GM12878 (cell line): ENCODE measurements around the gene ATXN1. TPM values are rescaled to one million over a fixed set of nuclear protein-coding genes. Genes with fewer than 3 reads are reported as not detected.

Experiments
- ATAC-seq: fragments of 200-7000 bp; cut with Tn5 transposase; 3 replicates; pipeline ENCODE4 v1.9.1; 2020; ENCODE audit warnings: mild to moderate bottlenecking, moderate library complexity
- BruUV-seq: library from RNA; stranded (reverse); fragments of 400-500 nt; replicated peaks from 2 replicates; lab custom pipeline; 2021; lab: Mats Ljungman, UMichigan
- CTCF ChIA-PET: fragments of 300-600 bp; sonication (Branson Sonifier 250); formaldehyde crosslinking; extraction: SDS; loops from one replicate; lab custom pipeline; 2021; ENCODE audit warnings: inconsistent platforms; lab: Yijun Ruan, JAX
- POLR2A ChIA-PET: fragments of 350-600 bp; formaldehyde crosslinking; extraction: SDS; loops from one replicate; lab custom pipeline; 2021; ENCODE audit warnings: inconsistent platforms; lab: Charles Lee
- RAD21 ChIA-PET: fragments of 300-600 bp; sonication (Branson Sonifier 250); formaldehyde crosslinking; loops from one replicate; lab custom pipeline; 2023; ENCODE audit warnings: antibody characterized with exemption; ENCODE audit not compliant: unreplicated experiment; lab: Charles Lee
- SMC1A ChIA-PET: fragments of 300-600 bp; sonication (Branson Sonifier 250); formaldehyde crosslinking; loops from one replicate; lab custom pipeline; 2023; ENCODE audit not compliant: unreplicated experiment, uncharacterized antibody; lab: Charles Lee
- DNase-seq: peaks from one replicate; pipeline ENCODE4 v3.0.0-alpha.2; 2011; ENCODE audit warnings: low read depth, low spot score
- FAIRE-seq: peaks from 3 replicates; lab custom pipeline; 2011; peaks lifted over from hg19 to GRCh38; lab: Jason Lieb, UNC
- H2AFZ ChIP-seq: 2 replicates; pipeline ENCODE4 v1.6.0; 2011; ENCODE audit warnings: low read depth, low read length, control low read depth; ENCODE audit not compliant: control insufficient read depth
- H3K27ac ChIP-seq: 2 replicates; pipeline ENCODE4 v1.5.1; 2011; ENCODE audit warnings: control low read depth; ENCODE audit not compliant: control insufficient read depth, insufficient read depth
- H3K27me3 ChIP-seq, 2 experiments: replicated peaks in 1 of 2; 2 replicates each; pipeline versions ENCODE4 v1.6.0 to v1.6.1; 2011; ENCODE audit warnings: low read length in 1 of 2; ENCODE audit not compliant: control insufficient read depth in 2 of 2, insufficient read depth in 2 of 2
- H3K36me3 ChIP-seq, 2 experiments: 2 replicates each; pipeline ENCODE4 v1.5.1; 2011; ENCODE audit warnings: low read length in 1 of 2; ENCODE audit not compliant: control insufficient read depth in 2 of 2, insufficient read depth in 2 of 2
- H3K4me1 ChIP-seq: 2 replicates; pipeline ENCODE4 v1.6.1; 2011; ENCODE audit warnings: mild to moderate bottlenecking, low read length, moderate library complexity, mixed read lengths; ENCODE audit not compliant: control insufficient read depth, insufficient read depth
- H3K4me2 ChIP-seq: 2 replicates; pipeline ENCODE4 v1.6.0; 2011; ENCODE audit warnings: control low read depth; ENCODE audit not compliant: control insufficient read depth, insufficient read depth
- H3K4me3 ChIP-seq: fragments of 200-600 bp; sonication (generic); 2 replicates; pipeline ENCODE4 v1.5.1; 2016
- H3K79me2 ChIP-seq: 2 replicates; pipeline ENCODE4 v1.6.0; 2011; ENCODE audit warnings: low read length; ENCODE audit not compliant: control insufficient read depth, insufficient read depth
- H3K9ac ChIP-seq: 2 replicates; pipeline ENCODE4 v1.8.0; 2011; ENCODE audit warnings: low read length, control low read depth, mixed read lengths; ENCODE audit not compliant: control insufficient read depth, insufficient read depth
- H3K9me3 ChIP-seq: replicated peaks from 3 replicates; pipeline ENCODE4 v1.5.1; 2011; ENCODE audit warnings: mild to moderate bottlenecking, low read length; ENCODE audit not compliant: control insufficient read depth, insufficient read depth
- H4K20me1 ChIP-seq: 2 replicates; pipeline ENCODE4 v1.6.0; 2011; ENCODE audit not compliant: control insufficient read depth, insufficient read depth
- EP300 ChIP-seq, 2 experiments: fragments of 150-350 bp in 1 of 2; IDR thresholded peaks; 2 replicates each; pipeline ENCODE4 v1.6.1; 2011 to 2012; ENCODE audit warnings: low read depth in 2 of 2, low read length in 2 of 2, borderline replicate concordance in 1 of 2, improper control_type of control experiment in 1 of 2, inconsistent platforms in 1 of 2; ENCODE audit not compliant: control insufficient read depth in 1 of 2
- FOS ChIP-seq: IDR thresholded peaks from 3 replicates; pipeline ENCODE4 v1.6.1; 2011; ENCODE audit warnings: borderline replicate concordance; ENCODE audit not compliant: insufficient read length; ENCODE audit errors: extremely low read depth
- GABPA ChIP-seq: IDR thresholded peaks from 2 replicates; pipeline ENCODE4 v1.6.1; 2014; ENCODE audit warnings: antibody characterized with exemption, low read depth, mild to moderate bottlenecking, inconsistent platforms
- NFXL1 ChIP-seq: fragments of 450-650 bp; IDR thresholded peaks from 2 replicates; pipeline ENCODE4 v1.6.1; 2017; ENCODE audit warnings: antibody characterized with exemption, mild to moderate bottlenecking, borderline replicate concordance
- PML ChIP-seq: IDR thresholded peaks from 2 replicates; pipeline ENCODE4 v1.6.1; 2012; ENCODE audit warnings: low read length, inconsistent platforms
- POLR2AphosphoS5 ChIP-seq: IDR thresholded peaks from 2 replicates; pipeline ENCODE4 v1.6.1; 2011; ENCODE audit warnings: mild to moderate bottlenecking, low read length, inconsistent platforms
- SIX5 ChIP-seq: IDR thresholded peaks from 2 replicates; pipeline ENCODE4 v1.6.1; 2011; ENCODE audit warnings: mild to moderate bottlenecking, low read depth, low read length, moderate library complexity; ENCODE audit not compliant: severe bottlenecking
- SRF ChIP-seq, 2 experiments: IDR thresholded peaks; 2 replicates each; pipeline ENCODE4 v1.6.1; 2011; ENCODE audit warnings: low read depth in 2 of 2, low read length in 2 of 2, mild to moderate bottlenecking in 1 of 2, moderate library complexity in 1 of 2
- TAF1 ChIP-seq: IDR thresholded peaks from 2 replicates; pipeline ENCODE4 v1.6.1; 2011; ENCODE audit warnings: mild to moderate bottlenecking, low read depth, low read length, borderline replicate concordance
- ZNF384 ChIP-seq: IDR thresholded peaks from 2 replicates; pipeline ENCODE4 v1.6.1; 2012; ENCODE audit warnings: low read depth, mild to moderate bottlenecking, low read length, improper control_type of control experiment, borderline replicate concordance
- WGBS: methylation state at CpG from one replicate; pipeline ENCODE4 v1.1.6; 2016; ENCODE audit warnings: low lambda C conversion rate; ENCODE audit not compliant: insufficient replicate concordance, insufficient coverage; ENCODE audit errors: missing lambda C conversion rate; 5-methylcytosine and 5-hydroxymethylcytosine counted together
- in situ Hi-C: fragments of 300-500 bp; cut with MboI; formaldehyde crosslinking; loops from 9 replicates; pipeline ENCODE4 v1.14.3; 2018; ENCODE audit warnings: mixed read lengths
- intact Hi-C: fragments of 100-400 bp; cut with micrococcal nuclease; formaldehyde crosslinking; loops from one replicate; pipeline ENCODE4 v1.14.2; 2022; ENCODE audit not compliant: unreplicated experiment
- polyA plus RNA-seq, 11 experiments: library from polyadenylated mRNA; depleted of rRNA in 4 of 11; unstranded in 6 of 11; stranded (reverse) in 5 of 11; fragments of >200 nt; fragmentation: Nextera tagmentation in 4 of 11; fragmentation: Illumina TruSeq in 1 of 11; extraction: Ambion mirVana in 4 of 11; extraction: Trizol in 1 of 11; gene quantifications; 1 replicate in 1 of 11; 2 replicates in 10 of 11; pipeline versions ENCODE4 v1.2.1 to v1.2.3, GENCODE V29; 2011 to 2016; ENCODE audit warnings: inconsistent platforms in 2 of 11, missing spikeins in 2 of 11, low read depth in 1 of 11
- total RNA-seq, 4 experiments: library from RNA; depleted of rRNA in 3 of 4; stranded (reverse); fragments of >200 nt in 3 of 4; fragmentation: Illumina TruSeq in 1 of 4; extraction: Trizol in 1 of 4; gene quantifications; 2 replicates each; pipeline versions ENCODE4 v1.2.1 to v1.2.3, GENCODE V29; 2013 to 2021
- TF ChIP-seq, protein P1 (sequence below): fragments of 150-350 bp; IDR thresholded peaks from 2 replicates; pipeline ENCODE4 v1.6.1; 2016; ENCODE audit warnings: low read depth, low read length
- TF ChIP-seq, protein P2 (sequence below): fragments of 450-650 bp; IDR thresholded peaks from 2 replicates; pipeline ENCODE4 v1.6.1; 2017; ENCODE audit warnings: borderline replicate concordance
- TF ChIP-seq, protein P3 (sequence below): fragments of 450-650 bp; IDR thresholded peaks from 2 replicates; pipeline ENCODE4 v1.6.1; 2018; ENCODE audit warnings: mild to moderate bottlenecking, low read depth, moderate library complexity; ENCODE audit not compliant: partially characterized antibody

ATXN1 gene
- total and polyA plus RNA-seq, 10 of the 15 experiments (the other 5 are each of a cell fraction or from before 2014, with no cell fraction given), result 12.2 to 51.2 (median 20.5) TPM

DNA sequence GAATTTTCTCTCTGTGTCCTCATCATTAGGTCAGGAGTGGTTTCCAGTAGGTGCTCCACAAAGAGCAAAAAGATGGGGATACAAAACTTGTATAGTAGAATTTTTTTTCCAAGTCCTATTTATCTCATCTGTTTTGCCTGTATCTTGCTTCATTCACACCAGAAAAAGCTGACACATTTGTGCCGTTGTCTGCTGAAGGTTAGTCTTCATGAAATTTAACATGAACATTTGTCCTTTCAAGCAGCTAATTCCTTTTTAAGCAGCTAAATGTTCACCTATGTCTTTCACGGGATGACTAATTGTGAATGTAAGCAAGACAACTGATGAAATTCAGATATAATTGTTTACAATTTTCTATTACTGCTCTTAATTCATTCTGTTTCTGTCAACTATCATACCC, 83.8 kb downstream of the ATXN1 start (continued):
- TF ChIP-seq ZNF384, result no peak

DNA sequence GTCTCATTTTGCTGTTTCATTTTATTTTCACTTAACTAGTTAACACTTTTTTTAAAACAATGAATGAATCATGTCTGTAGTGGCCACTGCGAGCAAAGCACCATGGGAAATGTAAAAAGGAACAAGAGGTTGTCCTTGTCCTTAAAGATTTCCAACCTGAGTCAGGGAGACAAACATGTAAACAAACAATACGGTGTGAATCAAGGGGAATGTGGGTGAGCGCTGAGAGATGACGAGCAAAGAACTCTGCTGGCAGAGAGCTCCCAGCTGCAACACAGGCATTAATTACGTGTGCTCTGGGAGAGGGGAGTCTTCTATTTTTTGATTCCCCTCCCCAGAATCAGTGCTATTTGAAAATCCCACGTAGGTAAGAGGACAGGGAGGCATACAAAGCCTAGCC, 84.3 kb downstream of the ATXN1 start:
- ChIA-PET RAD21 (no interaction called here), CTCF (no interaction called here), POLR2A (no interaction called here), SMC1A (interaction anchor here (1.3 kb wide), 1 partner anchor 25 kb away, joined by 4 read pairs; no protein-coding TSS in a partner anchor)
- WGBS, result 55% methylated on average over 6 of the region's 6 CpGs
- Histone ChIP-seq H3K4me1 (peaks cover 4% of the 10 kb centered on the region; the same call in 1 of the 2 replicates), H3K9me3 (no peaks in the 10 kb centered on the region; the same call in 2 of the 3 replicates), H2AFZ (no peak overlapping the region), H3K27me3 (no peaks in the 10 kb centered on the region), H3K4me3 (no peak overlapping the region), H3K4me2 (no peak overlapping the region), H3K36me3 (no peaks in the 10 kb centered on the region; a peak in 1 of 4 replicates), H3K27ac (no peak overlapping the region), H4K20me1 (no peaks in the 10 kb centered on the region), H3K9ac (no peak overlapping the region), H3K79me2 (no peaks in the 10 kb centered on the region)
- in situ Hi-C loops (no loop called here), intact Hi-C loops (no loop called here)
- BruUV-seq, result no TSS peak
- ATAC-seq, result no peak
- DNase-seq, result no peak
- no peak for FAIRE-seq
- TF ChIP-seq GABPA (no peak), SRF (IDR thresholded peaks at IDR 0.05; ENCODE audit: low read depth in 2 of 2, low read length in 2 of 2) (no peak), SIX5 (no peak), EP300 (IDR thresholded peaks at IDR 0.05; ENCODE audit: borderline replicate concordance in 1 of 2, control insufficient read depth in 1 of 2, low read depth in 2 of 2, low read length in 2 of 2) (no peak), TAF1 (no peak), NFXL1 (no peak), PML (no peak), FOS (no peak), POLR2AphosphoS5 (no peak)
- TF ChIP-seq, protein P1, sequence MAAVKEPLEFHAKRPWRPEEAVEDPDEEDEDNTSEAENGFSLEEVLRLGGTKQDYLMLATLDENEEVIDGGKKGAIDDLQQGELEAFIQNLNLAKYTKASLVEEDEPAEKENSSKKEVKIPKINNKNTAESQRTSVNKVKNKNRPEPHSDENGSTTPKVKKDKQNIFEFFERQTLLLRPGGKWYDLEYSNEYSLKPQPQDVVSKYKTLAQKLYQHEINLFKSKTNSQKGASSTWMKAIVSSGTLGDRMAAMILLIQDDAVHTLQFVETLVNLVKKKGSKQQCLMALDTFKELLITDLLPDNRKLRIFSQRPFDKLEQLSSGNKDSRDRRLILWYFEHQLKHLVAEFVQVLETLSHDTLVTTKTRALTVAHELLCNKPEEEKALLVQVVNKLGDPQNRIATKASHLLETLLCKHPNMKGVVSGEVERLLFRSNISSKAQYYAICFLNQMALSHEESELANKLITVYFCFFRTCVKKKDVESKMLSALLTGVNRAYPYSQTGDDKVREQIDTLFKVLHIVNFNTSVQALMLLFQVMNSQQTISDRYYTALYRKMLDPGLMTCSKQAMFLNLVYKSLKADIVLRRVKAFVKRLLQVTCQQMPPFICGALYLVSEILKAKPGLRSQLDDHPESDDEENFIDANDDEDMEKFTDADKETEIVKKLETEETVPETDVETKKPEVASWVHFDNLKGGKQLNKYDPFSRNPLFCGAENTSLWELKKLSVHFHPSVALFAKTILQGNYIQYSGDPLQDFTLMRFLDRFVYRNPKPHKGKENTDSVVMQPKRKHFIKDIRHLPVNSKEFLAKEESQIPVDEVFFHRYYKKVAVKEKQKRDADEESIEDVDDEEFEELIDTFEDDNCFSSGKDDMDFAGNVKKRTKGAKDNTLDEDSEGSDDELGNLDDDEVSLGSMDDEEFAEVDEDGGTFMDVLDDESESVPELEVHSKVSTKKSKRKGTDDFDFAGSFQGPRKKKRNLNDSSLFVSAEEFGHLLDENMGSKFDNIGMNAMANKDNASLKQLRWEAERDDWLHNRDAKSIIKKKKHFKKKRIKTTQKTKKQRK, result no peak
- TF ChIP-seq, protein P2, sequence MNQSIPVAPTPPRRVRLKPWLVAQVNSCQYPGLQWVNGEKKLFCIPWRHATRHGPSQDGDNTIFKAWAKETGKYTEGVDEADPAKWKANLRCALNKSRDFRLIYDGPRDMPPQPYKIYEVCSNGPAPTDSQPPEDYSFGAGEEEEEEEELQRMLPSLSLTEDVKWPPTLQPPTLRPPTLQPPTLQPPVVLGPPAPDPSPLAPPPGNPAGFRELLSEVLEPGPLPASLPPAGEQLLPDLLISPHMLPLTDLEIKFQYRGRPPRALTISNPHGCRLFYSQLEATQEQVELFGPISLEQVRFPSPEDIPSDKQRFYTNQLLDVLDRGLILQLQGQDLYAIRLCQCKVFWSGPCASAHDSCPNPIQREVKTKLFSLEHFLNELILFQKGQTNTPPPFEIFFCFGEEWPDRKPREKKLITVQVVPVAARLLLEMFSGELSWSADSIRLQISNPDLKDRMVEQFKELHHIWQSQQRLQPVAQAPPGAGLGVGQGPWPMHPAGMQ, result no peak
- TF ChIP-seq, protein P3, sequence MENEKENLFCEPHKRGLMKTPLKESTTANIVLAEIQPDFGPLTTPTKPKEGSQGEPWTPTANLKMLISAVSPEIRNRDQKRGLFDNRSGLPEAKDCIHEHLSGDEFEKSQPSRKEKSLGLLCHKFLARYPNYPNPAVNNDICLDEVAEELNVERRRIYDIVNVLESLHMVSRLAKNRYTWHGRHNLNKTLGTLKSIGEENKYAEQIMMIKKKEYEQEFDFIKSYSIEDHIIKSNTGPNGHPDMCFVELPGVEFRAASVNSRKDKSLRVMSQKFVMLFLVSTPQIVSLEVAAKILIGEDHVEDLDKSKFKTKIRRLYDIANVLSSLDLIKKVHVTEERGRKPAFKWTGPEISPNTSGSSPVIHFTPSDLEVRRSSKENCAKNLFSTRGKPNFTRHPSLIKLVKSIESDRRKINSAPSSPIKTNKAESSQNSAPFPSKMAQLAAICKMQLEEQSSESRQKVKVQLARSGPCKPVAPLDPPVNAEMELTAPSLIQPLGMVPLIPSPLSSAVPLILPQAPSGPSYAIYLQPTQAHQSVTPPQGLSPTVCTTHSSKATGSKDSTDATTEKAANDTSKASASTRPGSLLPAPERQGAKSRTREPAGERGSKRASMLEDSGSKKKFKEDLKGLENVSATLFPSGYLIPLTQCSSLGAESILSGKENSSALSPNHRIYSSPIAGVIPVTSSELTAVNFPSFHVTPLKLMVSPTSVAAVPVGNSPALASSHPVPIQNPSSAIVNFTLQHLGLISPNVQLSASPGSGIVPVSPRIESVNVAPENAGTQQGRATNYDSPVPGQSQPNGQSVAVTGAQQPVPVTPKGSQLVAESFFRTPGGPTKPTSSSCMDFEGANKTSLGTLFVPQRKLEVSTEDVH, result no peak
